ENCODE data around the gene DBN1.
"Not testable (repeated sequence)": the region's sequence is repeated elsewhere in the genome, so short reads cannot be mapped to it uniquely, and the experiment has no call there.

The DBN1 gene

GRCh38 chr5:177485753-177486152 is 12.3 kb upstream of the DBN1 start:
- not testable (repeated sequence) for H3K9ac ChIP-seq (ENCODE audit: low read depth, low read length); H3K9me3 ChIP-seq (ENCODE audit: control insufficient read depth, insufficient read depth, low read length); H3K27me3 ChIP-seq (ENCODE audit: control insufficient read depth, insufficient read depth, low read length); H3K4me1 ChIP-seq (ENCODE audit: control insufficient read depth, insufficient read depth, low read length); H3K4me3 ChIP-seq (ENCODE audit: low read depth, low read length)
- peaks cover 56% of the 10 kb centered on the region for H3K36me3 ChIP-seq (ENCODE audit: control insufficient read depth, insufficient read depth, low read length)

GRCh38 chr5:177484902-177485549 is 11.6 kb upstream of the DBN1 start:
- H3K27me3 ChIP-seq (ENCODE audit: control insufficient read depth, insufficient read depth, low read length), result no peaks in the 10 kb centered on the region
- H3K4me3 ChIP-seq (ENCODE audit: low read depth, low read length), result no peak overlapping the region
- H3K9me3 ChIP-seq (ENCODE audit: control insufficient read depth, insufficient read depth, low read length), result no peaks in the 10 kb centered on the region
- H3K36me3 ChIP-seq (ENCODE audit: control insufficient read depth, insufficient read depth, low read length), result peaks cover 49% of the 10 kb centered on the region
- H3K9ac ChIP-seq (ENCODE audit: low read depth, low read length), result no peak overlapping the region
- H3K4me1 ChIP-seq (ENCODE audit: control insufficient read depth, insufficient read depth, low read length), result no peaks in the 10 kb centered on the region

- H3K4me1 ChIP-seq (ENCODE audit: control insufficient read depth, insufficient read depth, low read length), result no peaks in the 10 kb centered on the region
- H3K4me3 ChIP-seq (ENCODE audit: low read depth, low read length), result no peak overlapping the region
- peaks cover 41% of the 10 kb centered on the region for H3K36me3 ChIP-seq (ENCODE audit: control insufficient read depth, insufficient read depth, low read length)
- H3K27me3 ChIP-seq (ENCODE audit: control insufficient read depth, insufficient read depth, low read length), result no peaks in the 10 kb centered on the region
- H3K9me3 ChIP-seq (ENCODE audit: control insufficient read depth, insufficient read depth, low read length), result no peaks in the 10 kb centered on the region
- no peak overlapping the region for H3K9ac ChIP-seq (ENCODE audit: low read depth, low read length)
These were observed 10.8 kb upstream of the DBN1 start for GRCh38 chr5:177483994-177484901.

- Histone ChIP-seq H3K9me3 (ENCODE audit: control insufficient read depth, insufficient read depth, low read length) (no peaks in the 10 kb centered on the region), H3K9ac (ENCODE audit: low read depth, low read length) (no peak overlapping the region), H3K36me3 (ENCODE audit: control insufficient read depth, insufficient read depth, low read length) (peaks cover 30% of the 10 kb centered on the region), H3K4me1 (ENCODE audit: control insufficient read depth, insufficient read depth, low read length) (no peaks in the 10 kb centered on the region), H3K27me3 (ENCODE audit: control insufficient read depth, insufficient read depth, low read length) (no peaks in the 10 kb centered on the region), H3K4me3 (ENCODE audit: low read depth, low read length) (no peak overlapping the region)
These were observed 9.6 kb upstream of the DBN1 start for GRCh38 chr5:177483042-177483441.

GRCh38 chr5:177482359-177482795 is 8.9 kb upstream of the DBN1 start:
- Histone ChIP-seq H3K36me3 (ENCODE audit: control insufficient read depth, insufficient read depth, low read length) (peaks cover 23% of the 10 kb centered on the region), H3K4me1 (ENCODE audit: control insufficient read depth, insufficient read depth, low read length) (no peaks in the 10 kb centered on the region), H3K9ac (ENCODE audit: low read depth, low read length) (no peak overlapping the region), H3K4me3 (ENCODE audit: low read depth, low read length) (no peak overlapping the region), H3K27me3 (ENCODE audit: control insufficient read depth, insufficient read depth, low read length) (no peaks in the 10 kb centered on the region), H3K9me3 (ENCODE audit: control insufficient read depth, insufficient read depth, low read length) (no peaks in the 10 kb centered on the region)

- Histone ChIP-seq H3K27me3 (ENCODE audit: control insufficient read depth, insufficient read depth, low read length) (no peaks in the 10 kb centered on the region), H3K9ac (ENCODE audit: low read depth, low read length) (no peak overlapping the region), H3K9me3 (ENCODE audit: control insufficient read depth, insufficient read depth, low read length) (no peaks in the 10 kb centered on the region), H3K4me3 (ENCODE audit: low read depth, low read length) (no peak overlapping the region), H3K4me1 (ENCODE audit: control insufficient read depth, insufficient read depth, low read length) (no peaks in the 10 kb centered on the region), H3K36me3 (ENCODE audit: control insufficient read depth, insufficient read depth, low read length) (peaks cover 13% of the 10 kb centered on the region)
These were observed 6.3 kb upstream of the DBN1 start for GRCh38 chr5:177479774-177480173.

GRCh38 chr5:177478711-177479646 is 5.5 kb upstream of the DBN1 start:
- Histone ChIP-seq H3K9ac (ENCODE audit: low read depth, low read length) (no peak overlapping the region), H3K4me3 (ENCODE audit: low read depth, low read length) (no peak overlapping the region), H3K4me1 (ENCODE audit: control insufficient read depth, insufficient read depth, low read length) (peaks cover 7% of the 10 kb centered on the region), H3K27me3 (ENCODE audit: control insufficient read depth, insufficient read depth, low read length) (no peaks in the 10 kb centered on the region), H3K9me3 (ENCODE audit: control insufficient read depth, insufficient read depth, low read length) (no peaks in the 10 kb centered on the region), H3K36me3 (ENCODE audit: control insufficient read depth, insufficient read depth, low read length) (peaks cover 11% of the 10 kb centered on the region)

- peaks cover 8% of the 10 kb centered on the region for H3K4me1 ChIP-seq (ENCODE audit: control insufficient read depth, insufficient read depth, low read length)
- no peaks in the 10 kb centered on the region for H3K9me3 ChIP-seq (ENCODE audit: control insufficient read depth, insufficient read depth, low read length)
- H3K27me3 ChIP-seq (ENCODE audit: control insufficient read depth, insufficient read depth, low read length), result no peaks in the 10 kb centered on the region
- peaks cover 2% of the 10 kb centered on the region for H3K36me3 ChIP-seq (ENCODE audit: control insufficient read depth, insufficient read depth, low read length)
- no peak overlapping the region for H3K4me3 ChIP-seq (ENCODE audit: low read depth, low read length)
- H3K9ac ChIP-seq (ENCODE audit: low read depth, low read length), result no peak overlapping the region
These were observed 4.5 kb upstream of the DBN1 start for GRCh38 chr5:177477701-177478477.

- Histone ChIP-seq H3K9me3 (ENCODE audit: control insufficient read depth, insufficient read depth, low read length) (no peaks in the 10 kb centered on the region), H3K9ac (ENCODE audit: low read depth, low read length) (no peak overlapping the region), H3K4me1 (ENCODE audit: control insufficient read depth, insufficient read depth, low read length) (peaks cover 10% of the 10 kb centered on the region), H3K36me3 (ENCODE audit: control insufficient read depth, insufficient read depth, low read length) (peaks cover 6% of the 10 kb centered on the region), H3K4me3 (ENCODE audit: low read depth, low read length) (no peak overlapping the region), H3K27me3 (ENCODE audit: control insufficient read depth, insufficient read depth, low read length) (no peaks in the 10 kb centered on the region)
These were observed 3.2 kb upstream of the DBN1 start for GRCh38 chr5:177476531-177477233.

- H3K4me3 ChIP-seq (ENCODE audit: low read depth, low read length), result no peak overlapping the region
- no peaks in the 10 kb centered on the region for H3K27me3 ChIP-seq (ENCODE audit: control insufficient read depth, insufficient read depth, low read length)
- H3K9me3 ChIP-seq (ENCODE audit: control insufficient read depth, insufficient read depth, low read length), result no peaks in the 10 kb centered on the region
- H3K36me3 ChIP-seq (ENCODE audit: control insufficient read depth, insufficient read depth, low read length), result peaks cover 14% of the 10 kb centered on the region
- H3K4me1 ChIP-seq (ENCODE audit: control insufficient read depth, insufficient read depth, low read length), result peaks cover 18% of the 10 kb centered on the region
- H3K9ac ChIP-seq (ENCODE audit: low read depth, low read length), result no peak overlapping the region
These were observed 2.4 kb upstream of the DBN1 start for GRCh38 chr5:177475563-177476427.
